Measurements from ENCODE around the gene TPPP. TPM values are rescaled to one million over a fixed set of nuclear protein-coding genes. Genes with fewer than 3 reads are reported as not detected.

The TPPP gene
- total and polyA plus RNA-seq, 8 donors, result 6.7 to 14.4 (median 8.6) TPM

DNA sequence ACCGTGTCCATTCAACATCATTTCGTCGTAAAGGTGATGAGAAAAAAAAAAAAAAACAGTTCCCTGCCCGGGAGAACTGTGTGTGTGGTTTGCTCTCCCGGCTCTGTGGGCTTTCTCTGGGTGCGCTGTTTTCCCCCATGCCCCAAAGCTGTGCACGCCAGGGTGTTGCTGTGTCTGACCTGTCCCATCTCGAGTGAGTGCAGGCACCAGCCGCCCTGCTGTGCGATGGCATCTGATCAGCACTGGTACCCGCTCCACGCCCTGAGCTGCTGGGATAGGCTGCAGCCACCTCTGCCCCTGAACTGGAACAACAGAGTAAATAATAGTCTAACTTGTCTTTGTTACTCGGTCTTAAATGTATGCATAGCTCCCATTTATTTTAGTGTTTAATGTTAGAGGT is 47.7 kb downstream of the TPPP start:
- no peak for DNase-seq
- intact Hi-C loops (cut with DNase I), result no loop called here
- Histone ChIP-seq H3K36me3 (peaks cover 0 to 54% of the 10 kb centered on the region in 2 donors), H3K27me3 (no peaks in the 10 kb centered on the region), H3K27ac (no peak overlapping the region), H3K4me1 (no peaks in the 10 kb centered on the region), H3K9me3 (no peaks in the 10 kb centered on the region), H3K4me3 (no peak overlapping the region)
- TF ChIP-seq, protein P1, sequence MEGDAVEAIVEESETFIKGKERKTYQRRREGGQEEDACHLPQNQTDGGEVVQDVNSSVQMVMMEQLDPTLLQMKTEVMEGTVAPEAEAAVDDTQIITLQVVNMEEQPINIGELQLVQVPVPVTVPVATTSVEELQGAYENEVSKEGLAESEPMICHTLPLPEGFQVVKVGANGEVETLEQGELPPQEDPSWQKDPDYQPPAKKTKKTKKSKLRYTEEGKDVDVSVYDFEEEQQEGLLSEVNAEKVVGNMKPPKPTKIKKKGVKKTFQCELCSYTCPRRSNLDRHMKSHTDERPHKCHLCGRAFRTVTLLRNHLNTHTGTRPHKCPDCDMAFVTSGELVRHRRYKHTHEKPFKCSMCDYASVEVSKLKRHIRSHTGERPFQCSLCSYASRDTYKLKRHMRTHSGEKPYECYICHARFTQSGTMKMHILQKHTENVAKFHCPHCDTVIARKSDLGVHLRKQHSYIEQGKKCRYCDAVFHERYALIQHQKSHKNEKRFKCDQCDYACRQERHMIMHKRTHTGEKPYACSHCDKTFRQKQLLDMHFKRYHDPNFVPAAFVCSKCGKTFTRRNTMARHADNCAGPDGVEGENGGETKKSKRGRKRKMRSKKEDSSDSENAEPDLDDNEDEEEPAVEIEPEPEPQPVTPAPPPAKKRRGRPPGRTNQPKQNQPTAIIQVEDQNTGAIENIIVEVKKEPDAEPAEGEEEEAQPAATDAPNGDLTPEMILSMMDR (IDR thresholded peaks at IDR 0.05), result no peak
- ATAC-seq, result no peak

DNA sequence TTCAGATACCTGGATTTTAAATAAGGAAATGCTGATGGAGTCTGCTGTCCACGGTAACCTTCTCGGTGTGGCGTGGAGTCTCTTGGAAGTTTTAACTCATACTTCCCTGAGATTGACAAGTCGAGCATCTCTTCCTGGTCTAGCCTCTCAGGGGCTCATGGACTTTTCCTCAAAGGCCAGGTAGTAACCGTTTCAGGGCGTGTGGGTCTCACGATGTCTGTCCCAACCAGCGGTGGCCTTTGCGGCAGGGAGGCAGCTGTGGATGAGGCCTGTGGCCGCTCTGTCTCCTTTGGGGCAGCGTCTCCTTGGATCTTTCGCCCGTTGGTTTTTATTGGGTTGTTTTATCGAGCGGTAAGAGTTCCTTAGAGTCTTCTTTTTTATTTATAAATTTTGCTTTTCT is 48.2 kb downstream of the TPPP start:
- no peaks in the 10 kb centered on the region for H3K4me1 ChIP-seq
- intact Hi-C loops (cut with DNase I), result no loop called here
- no peaks in the 10 kb centered on the region for H3K27me3 ChIP-seq
- H3K9me3 ChIP-seq, result no peaks in the 10 kb centered on the region
- no peak for DNase-seq
- TF ChIP-seq, protein P1 (IDR thresholded peaks at IDR 0.05), result no peak
- no peak for ATAC-seq
- no peak overlapping the region for H3K4me3 ChIP-seq
- no peak overlapping the region for H3K27ac ChIP-seq
- H3K36me3 ChIP-seq, result peaks cover 0 to 59% of the 10 kb centered on the region in 2 donors

DNA sequence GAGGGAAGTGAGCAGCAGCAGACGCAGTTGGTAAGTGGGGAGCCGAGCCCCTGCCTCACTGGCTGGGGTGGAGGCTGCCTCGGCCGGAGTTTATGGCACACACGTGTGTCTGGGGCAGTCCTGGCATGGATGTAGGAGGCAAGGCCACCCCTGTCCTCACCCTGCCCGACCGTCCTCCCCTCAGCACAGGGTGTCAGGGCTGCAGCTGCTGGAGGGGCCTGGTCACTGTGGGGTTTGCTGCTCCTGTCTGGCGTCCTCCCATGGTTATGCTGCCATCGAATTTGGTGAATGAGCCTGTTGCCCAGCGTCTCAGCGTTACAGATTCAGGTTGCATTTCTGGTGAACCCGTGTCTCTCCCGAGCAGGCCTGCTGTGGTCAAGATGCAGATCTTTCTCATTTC is 48.6 kb downstream of the TPPP start:
- ATAC-seq (no peak), DNase-seq (no peak)
- no peaks in the 10 kb centered on the region for H3K4me1 ChIP-seq
- intact Hi-C loops (cut with DNase I), result no loop called here
- H3K27me3 ChIP-seq, result no peaks in the 10 kb centered on the region
- H3K9me3 ChIP-seq, result no peaks in the 10 kb centered on the region
- peaks cover 0 to 63% of the 10 kb centered on the region in 2 donors for H3K36me3 ChIP-seq
- no peak overlapping the region for H3K4me3 ChIP-seq
- no peak overlapping the region for H3K27ac ChIP-seq
- TF ChIP-seq, protein P1 (IDR thresholded peaks at IDR 0.05), result no peak

DNA sequence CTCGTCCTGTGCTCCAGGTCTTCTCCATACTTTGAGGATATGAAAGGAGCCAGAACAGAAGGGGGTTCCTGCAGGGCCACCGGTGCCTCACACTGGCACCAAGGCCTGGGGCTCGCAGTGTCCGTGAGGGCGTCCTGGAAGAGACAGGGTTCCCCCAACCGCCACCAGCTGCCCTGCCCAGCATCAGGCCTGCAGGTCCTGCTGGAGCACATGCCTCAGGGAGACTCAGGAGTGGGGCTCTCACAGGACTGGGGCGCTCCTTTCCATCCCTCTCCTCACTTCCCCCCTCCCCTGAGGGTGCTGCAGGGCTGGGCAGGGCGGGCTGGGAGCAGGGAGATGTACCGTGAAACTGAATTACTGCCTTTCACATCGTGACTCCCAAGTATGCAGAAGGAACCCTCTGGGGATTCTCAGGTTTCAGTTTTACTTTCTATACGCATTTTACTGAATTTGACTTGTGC is 49.3 kb downstream of the TPPP start:
- no peak overlapping the region for H3K27ac ChIP-seq
- H3K4me1 ChIP-seq, result no peaks in the 10 kb centered on the region
- intact Hi-C loops (cut with DNase I), result no loop called here
- no peaks in the 10 kb centered on the region for H3K27me3 ChIP-seq
- peaks cover 0 to 70% of the 10 kb centered on the region in 2 donors for H3K36me3 ChIP-seq
- ATAC-seq (no peak), DNase-seq (no peak)
- H3K4me3 ChIP-seq, result no peak overlapping the region
- H3K9me3 ChIP-seq, result no peaks in the 10 kb centered on the region
- TF ChIP-seq, protein P1 (IDR thresholded peaks at IDR 0.05), result no peak

DNA sequence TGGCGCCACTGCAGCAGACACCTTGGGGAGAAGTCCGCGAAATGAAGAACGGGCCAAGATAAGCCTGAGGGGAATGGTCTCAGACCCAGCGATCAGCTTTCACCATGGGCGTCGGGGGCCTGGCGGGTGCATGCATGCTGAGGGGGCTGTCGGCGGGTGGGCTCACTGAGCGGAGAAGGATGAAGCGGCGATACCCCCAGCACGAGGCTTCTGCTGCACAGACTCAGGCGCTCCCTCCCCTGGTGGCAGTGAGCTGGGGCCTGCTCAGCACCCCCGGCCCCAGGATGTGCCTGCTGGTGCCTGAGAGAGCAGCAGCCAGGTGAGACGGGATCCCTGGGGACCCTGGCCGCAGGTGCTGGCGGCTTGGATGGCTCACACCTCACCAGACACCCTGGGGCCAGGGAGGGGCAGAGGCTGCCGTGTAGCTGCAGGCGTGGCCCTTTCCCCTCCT is 49.8 kb downstream of the TPPP start:
- Histone ChIP-seq H3K4me1 (no peaks in the 10 kb centered on the region), H3K27me3 (no peaks in the 10 kb centered on the region), H3K27ac (no peak overlapping the region), H3K36me3 (peaks cover 0 to 75% of the 10 kb centered on the region in 2 donors), H3K9me3 (no peaks in the 10 kb centered on the region), H3K4me3 (no peak overlapping the region)
- TF ChIP-seq, protein P1 (IDR thresholded peaks at IDR 0.05), result no peak
- ATAC-seq (no peak), DNase-seq (no peak)
- intact Hi-C loops (cut with DNase I), result no loop called here

Data from left lung (tissue), 10 donors.